Effector CD8-positive, alpha-beta T cell (primary cell): ENCODE results near the gene RHOBTB3.
"Not testable (repeated sequence)": the region's sequence is repeated elsewhere in the genome, so short reads cannot be mapped to it uniquely, and the experiment has no call there.

Experiments
- DNase-seq: peaks from one replicate; lab custom pipeline; 2025; lab: John Stamatoyannopoulos, UW

Gene RHOBTB3

DNA sequence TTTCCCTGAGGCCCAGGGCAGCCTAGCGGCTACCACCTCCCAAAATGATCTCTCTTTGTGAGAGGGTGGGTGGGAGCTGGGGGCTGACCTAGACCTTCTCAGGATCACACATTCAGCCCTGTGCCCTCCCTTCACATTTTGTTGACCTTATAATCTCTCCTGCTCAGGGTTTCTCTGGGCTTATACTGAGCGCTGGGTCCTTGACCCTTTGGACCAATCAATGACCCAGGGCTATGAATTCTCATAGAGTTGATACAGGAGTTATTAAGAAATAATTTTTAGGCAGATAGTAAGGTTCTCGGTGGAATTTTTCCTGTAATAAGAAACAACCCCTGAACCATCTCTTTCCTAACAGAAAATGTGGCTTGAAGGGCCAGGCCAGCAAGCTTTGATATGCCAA lies 69.4 kb downstream of the RHOBTB3 start:
- no peak for DNase-seq

DNA sequence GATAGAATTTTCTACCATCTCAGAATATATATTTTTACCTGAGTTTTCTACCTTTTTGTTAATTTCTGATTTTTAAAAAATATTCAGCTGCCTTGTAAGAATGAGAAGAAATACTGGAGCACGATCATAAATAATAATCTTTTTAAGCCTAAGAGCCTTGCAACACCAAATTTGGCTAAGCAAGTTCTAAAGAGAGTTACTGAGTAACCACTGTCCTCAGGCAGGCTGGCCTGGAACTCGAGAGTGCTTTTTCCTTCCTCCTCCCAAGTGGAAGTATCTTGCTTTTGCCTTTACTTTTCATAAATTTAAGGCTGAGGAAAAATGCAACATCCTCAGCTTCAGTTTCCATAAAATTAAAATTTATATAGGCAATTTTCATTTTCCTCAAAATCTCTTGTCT lies 70.4 kb downstream of the RHOBTB3 start:
- no peak for DNase-seq

DNA sequence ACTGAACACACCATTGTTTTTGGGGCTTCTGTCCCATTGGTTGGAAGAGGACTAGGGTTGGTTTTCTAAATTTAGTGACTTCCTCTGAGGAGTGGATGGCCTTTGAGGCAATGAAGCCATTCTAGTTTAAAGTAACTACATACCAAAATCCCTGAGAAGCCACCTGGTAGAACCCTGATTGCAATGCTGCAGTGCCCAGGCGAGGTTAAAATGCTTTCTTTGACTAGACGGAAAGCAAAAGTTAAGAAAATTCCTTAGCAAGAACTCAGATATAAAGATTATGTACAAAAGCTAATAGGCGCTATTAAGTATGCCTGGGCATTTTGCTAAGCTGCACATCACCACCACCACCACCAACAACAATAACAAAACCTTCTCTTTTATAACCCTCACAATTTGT lies 70.8 kb downstream of the RHOBTB3 start:
- DNase-seq = no peak

GRCh38 chr5:95803271-95804148 lies 72.4 kb downstream of the RHOBTB3 start:
- DNase-seq = no peak

DNA sequence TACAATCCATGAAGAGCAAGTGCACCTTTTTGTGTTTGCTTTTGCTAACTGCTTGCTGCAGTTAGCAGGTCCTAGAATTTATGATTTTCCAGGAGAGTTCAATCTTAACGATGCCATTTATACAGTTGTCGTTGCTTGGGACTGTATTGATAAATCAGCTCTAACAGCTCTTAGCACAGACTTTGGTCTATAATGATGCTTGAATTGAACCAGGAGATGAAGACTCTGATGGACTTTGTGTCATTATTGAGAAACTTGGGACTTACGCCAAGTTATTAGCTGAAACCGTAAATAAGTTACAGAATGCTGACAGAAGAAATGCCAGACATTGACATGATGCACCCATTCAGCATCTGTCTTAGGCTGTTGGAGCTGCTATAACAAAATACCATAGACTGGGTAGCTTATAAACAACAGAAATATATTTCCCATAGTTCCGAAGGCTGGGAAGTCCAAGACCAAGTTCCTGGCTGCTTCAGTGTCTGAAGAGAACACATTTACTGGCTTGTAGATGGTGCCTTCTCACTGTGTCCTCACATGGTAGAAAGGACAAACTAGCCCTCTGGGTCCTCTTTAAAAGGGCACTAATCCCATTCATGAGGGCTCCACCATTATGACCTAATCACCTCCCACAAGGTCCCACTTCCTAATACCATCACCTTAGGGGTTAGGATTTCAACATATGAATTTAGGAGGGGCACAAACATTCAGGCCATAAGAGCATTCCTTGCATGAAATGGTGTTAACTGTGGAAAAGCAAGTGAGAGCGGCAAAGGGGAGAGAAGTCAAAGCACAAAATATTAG lies 73.8 kb downstream of the RHOBTB3 start:
- DNase-seq = no peak

- DNase-seq = no peak
Measured at GRCh38 chr5:95806687-95807086, 75.6 kb downstream of the RHOBTB3 start.

- no peak for DNase-seq
Measured at GRCh38 chr5:95808013-95808685, 77.0 kb downstream of the RHOBTB3 start.

GRCh38 chr5:95808686-95809413 lies 77.7 kb downstream of the RHOBTB3 start:
- DNase-seq = peak; percentile 69

DNA sequence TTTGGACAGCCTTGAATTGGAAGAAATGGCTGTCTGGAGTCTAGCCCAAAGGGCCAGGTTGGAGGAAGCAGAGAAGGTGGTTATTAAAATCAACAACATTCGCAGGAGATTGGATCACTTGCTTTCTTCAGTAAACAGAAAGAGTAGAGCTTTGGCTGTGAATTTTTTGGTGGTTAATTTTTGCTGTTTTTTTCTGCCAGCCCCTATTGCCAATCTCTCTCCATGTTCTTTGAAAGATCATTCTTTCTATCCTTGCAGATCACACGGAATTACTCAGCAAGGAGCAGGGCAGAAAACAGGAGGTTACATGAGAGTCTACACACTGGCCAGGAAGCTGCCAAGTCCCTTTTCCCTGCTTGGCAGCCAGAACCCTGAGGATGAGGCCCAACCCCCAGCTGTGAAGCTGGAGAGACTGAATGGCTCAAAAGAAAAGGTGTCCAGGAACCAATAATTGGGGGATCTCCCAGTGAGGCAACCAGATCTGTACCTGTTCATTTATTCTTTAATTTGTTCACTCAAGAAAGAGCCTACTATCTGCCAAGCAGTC lies 78.4 kb downstream of the RHOBTB3 start:
- no peak for DNase-seq

DNA sequence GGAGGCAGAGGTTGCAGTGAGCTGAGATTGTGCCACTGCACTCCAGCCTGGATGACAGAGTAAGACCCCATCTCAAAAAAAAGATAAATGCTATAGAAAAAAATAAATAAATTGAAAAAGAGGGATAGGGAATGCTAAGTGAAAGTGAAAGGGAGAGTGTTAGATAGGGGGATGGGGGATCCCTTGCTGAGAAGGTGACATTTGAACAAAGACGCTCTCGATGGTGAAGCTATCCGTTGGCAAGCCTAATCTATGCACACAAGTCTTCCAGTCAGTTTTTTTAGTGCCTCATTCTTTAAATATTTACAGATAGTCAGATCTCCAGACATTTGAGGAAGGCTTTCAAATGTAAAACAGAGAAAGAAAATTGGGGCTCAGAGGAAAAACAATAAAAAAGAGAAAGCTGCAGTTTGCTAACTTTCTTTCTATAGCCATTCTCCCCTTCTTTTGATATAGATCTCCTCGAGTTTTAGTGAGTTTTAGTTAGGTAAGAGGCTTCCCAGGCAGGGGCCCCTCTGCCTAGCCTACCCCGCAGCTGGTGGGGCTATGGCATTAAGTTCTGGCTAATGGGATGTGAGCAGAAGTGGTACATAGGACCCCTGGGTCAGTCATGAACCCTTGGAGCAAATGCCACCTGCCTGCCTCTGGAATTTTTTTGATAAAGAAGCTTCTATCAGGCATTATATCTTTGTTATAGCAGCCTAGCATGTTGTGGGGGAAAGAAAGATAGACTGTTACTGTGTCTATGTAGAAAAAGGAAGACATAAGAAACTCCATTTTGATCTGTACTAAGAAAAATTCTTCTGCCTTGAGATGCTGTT lies 79.4 kb downstream of the RHOBTB3 start:
- no peak for DNase-seq

DNA sequence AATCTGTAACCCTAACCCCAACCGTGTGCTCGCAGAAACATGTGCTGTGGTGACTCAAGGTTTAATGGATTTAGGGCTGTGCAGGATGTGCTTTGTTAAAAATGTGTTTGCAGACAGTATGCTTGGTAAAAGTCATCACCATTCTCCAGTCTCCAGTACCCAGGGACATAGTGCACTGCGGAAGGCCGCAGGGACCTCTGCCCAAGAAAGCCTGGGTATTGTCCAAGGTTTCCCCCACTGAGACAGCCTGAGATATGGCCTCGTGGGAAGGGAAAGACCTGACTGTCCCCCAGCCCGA lies 79.9 kb downstream of the RHOBTB3 start:
- DNase-seq = not testable (repeated sequence)

DNA sequence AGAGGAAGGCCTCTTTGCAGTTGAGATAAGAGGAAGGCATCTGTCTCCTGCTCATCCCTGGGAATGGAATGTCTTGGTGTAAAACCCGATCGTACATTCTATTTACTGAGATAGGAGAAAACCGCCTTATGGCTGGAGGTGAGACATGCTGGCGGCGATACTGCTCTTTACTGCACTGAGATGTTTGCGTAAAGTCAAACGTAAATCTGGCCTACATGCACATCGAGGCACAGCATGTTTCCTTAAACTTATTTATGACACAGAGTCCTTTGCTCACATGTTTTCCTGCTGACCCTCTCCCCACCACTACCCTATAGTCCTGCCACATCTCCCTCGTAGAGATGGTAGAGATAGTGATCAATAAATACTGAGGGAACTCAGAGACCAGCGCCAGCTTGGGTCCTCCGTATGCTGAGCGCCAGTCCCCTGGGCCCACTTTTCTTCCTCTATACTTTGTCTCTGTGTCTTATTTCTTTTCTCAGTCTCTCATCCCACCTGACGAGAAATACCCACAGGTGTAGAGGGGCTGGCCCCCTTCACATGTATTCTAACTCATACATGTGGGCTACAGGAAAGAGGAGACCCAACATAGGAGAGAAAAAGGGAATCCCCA lies 80.4 kb downstream of the RHOBTB3 start:
- not testable (repeated sequence) for DNase-seq

GRCh38 chr5:95812074-95812471 lies 80.9 kb downstream of the RHOBTB3 start:
- peak; percentile 10 for DNase-seq

DNA sequence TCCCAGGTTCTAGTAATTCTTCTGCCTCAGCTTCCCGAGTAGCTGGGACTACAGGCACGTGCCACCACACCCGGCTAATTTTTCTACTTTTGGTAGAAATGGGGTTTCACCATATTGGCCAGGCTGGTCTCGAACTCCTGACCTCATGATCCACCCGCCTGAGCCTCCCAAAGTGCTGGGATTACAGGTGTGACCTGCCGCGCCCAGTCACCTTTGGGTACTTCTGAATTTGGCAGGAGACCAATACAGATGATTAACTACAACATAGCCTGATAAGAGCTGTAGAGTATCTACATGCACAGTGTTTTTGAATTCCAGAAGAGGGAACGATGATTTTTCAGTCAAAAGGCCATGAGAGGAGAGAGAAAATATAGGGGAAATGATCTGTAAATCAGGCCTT lies 81.9 kb downstream of the RHOBTB3 start:
- DNase-seq = not testable (repeated sequence)

GRCh38 chr5:95815155-95815729 lies 84.1 kb downstream of the RHOBTB3 start:
- DNase-seq = no peak

- DNase-seq = no peak
Measured at GRCh38 chr5:95816341-95816740, 85.2 kb downstream of the RHOBTB3 start.

DNA sequence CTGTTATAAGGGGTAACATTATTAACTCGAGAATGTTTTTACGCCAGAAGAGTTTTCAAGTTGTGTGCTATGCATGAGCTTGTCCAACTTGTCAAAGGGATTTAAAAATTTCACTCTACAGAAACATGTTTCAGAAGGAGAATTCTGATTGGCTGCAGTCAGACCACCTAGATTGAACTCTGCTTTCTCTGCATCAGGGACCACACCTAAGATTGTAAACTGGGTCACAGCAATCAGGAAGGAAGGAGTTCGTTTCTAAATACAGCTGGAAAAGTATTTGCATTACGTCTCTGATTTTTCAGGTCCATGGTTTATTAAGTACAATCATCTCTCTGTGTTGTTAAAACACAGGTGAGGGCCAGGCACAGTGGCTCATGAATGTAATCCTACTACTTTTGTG lies 85.6 kb downstream of the RHOBTB3 start:
- DNase-seq = no peak

- no peak for DNase-seq
Measured at GRCh38 chr5:95817430-95817829, 86.3 kb downstream of the RHOBTB3 start.

DNA sequence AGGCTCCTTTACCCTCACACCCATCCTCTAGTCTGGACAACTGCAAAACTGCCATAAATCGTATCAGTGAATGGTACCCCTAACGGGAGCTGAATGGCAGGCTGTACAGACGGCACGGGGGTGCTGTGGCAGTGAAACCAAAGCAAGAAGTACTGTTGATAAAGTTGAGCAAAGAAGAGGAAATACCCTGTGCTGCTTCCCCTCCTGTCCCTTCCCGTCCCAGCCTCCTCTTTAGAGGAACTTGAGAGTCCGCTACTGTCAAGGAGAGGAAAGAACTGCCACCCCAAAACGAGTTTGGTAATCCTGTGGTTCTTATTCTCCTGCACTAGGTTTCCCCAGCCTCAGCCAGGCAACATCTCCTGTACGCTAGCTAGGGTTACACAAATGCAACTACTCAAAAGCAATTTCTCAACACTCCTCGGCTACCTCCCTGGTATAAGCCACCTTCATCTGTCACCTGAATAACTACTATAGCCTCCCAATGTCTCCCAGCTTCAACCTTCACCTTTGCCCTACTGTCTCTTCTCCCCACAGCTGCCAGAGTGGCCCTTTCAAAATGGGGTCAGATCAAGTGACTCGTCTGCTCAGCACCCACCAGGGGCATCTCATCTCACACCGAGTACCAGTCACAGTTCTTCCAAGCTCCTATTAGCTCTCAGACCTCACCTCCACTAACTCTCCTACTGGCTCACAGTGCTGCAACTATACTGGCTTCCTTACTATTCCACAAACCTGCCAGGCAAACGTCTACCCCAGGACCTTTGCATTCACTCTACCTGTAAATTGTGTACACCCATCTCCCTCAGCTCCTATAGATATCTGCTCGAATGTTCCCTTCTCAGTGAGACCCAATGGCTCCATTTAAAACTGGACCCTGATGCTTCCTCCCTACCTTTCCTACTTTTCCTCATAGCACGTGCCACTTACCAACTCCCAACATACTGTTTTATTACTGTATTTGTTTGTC lies 87.3 kb downstream of the RHOBTB3 start:
- DNase-seq = no peak
